ENCODE data around the gene SATB1. TPM values are rescaled to one million over a fixed set of nuclear protein-coding genes. Genes with fewer than 3 reads are reported as not detected.

SATB1 gene
- total RNA-seq, 2 experiments from 2014 or later = 390 to 393 TPM

DNA sequence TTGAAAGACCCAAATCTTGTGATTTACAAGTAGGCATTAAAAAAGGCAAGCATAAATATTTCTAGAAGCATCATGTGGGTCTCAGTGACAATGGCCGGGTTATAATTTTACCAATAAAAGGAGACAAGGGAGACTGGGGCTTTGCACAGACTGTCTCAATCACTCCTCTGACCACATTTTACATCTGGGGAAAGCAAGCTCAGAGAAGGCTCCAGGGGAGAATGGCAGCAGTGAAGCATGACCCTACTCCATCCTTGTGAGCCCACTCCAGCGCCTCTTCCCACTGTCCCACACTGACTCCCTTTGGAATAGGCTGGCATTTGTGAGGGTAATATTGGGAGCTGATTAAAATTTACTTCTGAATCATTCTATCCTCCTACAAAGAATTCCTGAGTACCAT lies 61.8 kb downstream of the SATB1 start:
- Mint-ChIP-seq H3K27ac (peak overlapping the region; percentile 76), H3K9me3 (no peaks in the 10 kb centered on the region), H3K27me3 (no peaks in the 10 kb centered on the region), H3K4me1 (ENCODE audit: low read depth) (peaks cover 87% of the 10 kb centered on the region), H3K36me3 (ENCODE audit: low read depth) (peaks cover 95% of the 10 kb centered on the region), H3K4me3 (no peak overlapping the region)
- H3K36me3 ChIP-seq (ENCODE audit: insufficient read depth, low read length) = peaks cover 72% of the 10 kb centered on the region
- intact Hi-C loops (cut with DNase I, micrococcal nuclease) = no loop called here
- H3K27ac ChIP-seq (ENCODE audit: low read depth in 1 of 2, low read length in 2 of 2) = no peak overlapping the region
- no peak for TF ChIP-seq CTCF (IDR thresholded peaks at IDR 0.05)
- no peak for ATAC-seq (ENCODE audit: poor library complexity)
- no peaks in the 10 kb centered on the region for H3K9me3 ChIP-seq (ENCODE audit: control insufficient read depth in 1 of 2, insufficient read depth in 1 of 2, low read length in 2 of 2)
- no peak for DNase-seq
- H3K27me3 ChIP-seq (ENCODE audit: control insufficient read depth in 1 of 2, insufficient read depth in 2 of 2, low read length in 2 of 2) = no peaks in the 10 kb centered on the region
- POLR2A ChIA-PET = no interaction called here
- CTCF ChIA-PET = no interaction called here
- H3K4me1 ChIP-seq (ENCODE audit: insufficient read depth, low read length) = no peaks in the 10 kb centered on the region
- no peak overlapping the region for H3K4me3 ChIP-seq (ENCODE audit: low read length)

DNA sequence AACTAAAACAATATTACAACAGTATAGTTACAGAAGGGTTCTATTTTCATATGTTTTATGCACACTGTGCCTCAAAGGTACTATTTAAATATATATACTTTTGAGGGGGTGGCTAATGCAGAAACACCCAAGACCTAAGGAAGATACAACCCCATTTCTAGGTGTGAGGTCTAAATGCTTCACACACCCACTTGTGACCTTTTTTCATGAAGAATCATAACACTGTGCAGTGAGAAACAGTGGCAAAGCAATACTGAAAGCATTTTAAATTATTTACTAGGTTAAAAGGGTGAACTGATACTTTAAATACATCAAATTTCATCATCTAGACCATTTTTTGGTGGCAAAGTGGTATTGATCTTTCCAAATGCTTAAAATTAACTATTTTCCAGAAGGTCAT lies 67.4 kb downstream of the SATB1 start:
- POLR2A ChIA-PET = no interaction called here
- no peaks in the 10 kb centered on the region for H3K27me3 ChIP-seq (ENCODE audit: control insufficient read depth in 1 of 2, insufficient read depth in 2 of 2, low read length in 2 of 2)
- no peak for DNase-seq
- H3K27ac ChIP-seq (ENCODE audit: low read depth in 1 of 2, low read length in 2 of 2) = no peak overlapping the region
- H3K4me3 ChIP-seq (ENCODE audit: low read length) = no peak overlapping the region
- no peaks in the 10 kb centered on the region for H3K4me1 ChIP-seq (ENCODE audit: insufficient read depth, low read length)
- no peaks in the 10 kb centered on the region for H3K9me3 ChIP-seq (ENCODE audit: control insufficient read depth in 1 of 2, insufficient read depth in 1 of 2, low read length in 2 of 2)
- H3K27ac Mint-ChIP-seq = peak overlapping the region; percentile 63
- intact Hi-C loops (cut with DNase I, micrococcal nuclease) = loop anchor here in 1 of 2 experiments (5.0 kb wide), 1 partner anchor 35 kb away; no protein-coding TSS in a partner anchor
- peaks cover 53% of the 10 kb centered on the region for H3K36me3 ChIP-seq (ENCODE audit: insufficient read depth, low read length)
- no peak for ATAC-seq (ENCODE audit: poor library complexity)
- peaks cover 67% of the 10 kb centered on the region for H3K4me1 Mint-ChIP-seq (ENCODE audit: low read depth)
- no peak overlapping the region for H3K4me3 Mint-ChIP-seq
- H3K36me3 Mint-ChIP-seq (ENCODE audit: low read depth) = peaks cover 87% of the 10 kb centered on the region
- no peaks in the 10 kb centered on the region for H3K27me3 Mint-ChIP-seq
- no peaks in the 10 kb centered on the region for H3K9me3 Mint-ChIP-seq
- CTCF ChIA-PET = no interaction called here
- no peak for TF ChIP-seq CTCF (IDR thresholded peaks at IDR 0.05)

GRCh38 chr3:18355832-18356231 lies 69.3 kb downstream of the SATB1 start:
- POLR2A ChIA-PET = no interaction called here
- intact Hi-C loops (cut with DNase I, micrococcal nuclease) = loop anchor here in 1 of 2 experiments (5.0 kb wide), 1 partner anchor 36 kb away; no protein-coding TSS in a partner anchor
- H3K4me3 Mint-ChIP-seq = no peak overlapping the region
- H3K36me3 Mint-ChIP-seq (ENCODE audit: low read depth) = peaks cover 90% of the 10 kb centered on the region
- Histone ChIP-seq H3K4me3 (ENCODE audit: low read length) (no peak overlapping the region), H3K27me3 (ENCODE audit: control insufficient read depth in 1 of 2, insufficient read depth in 2 of 2, low read length in 2 of 2) (no peaks in the 10 kb centered on the region), H3K27ac (ENCODE audit: low read depth in 1 of 2, low read length in 2 of 2) (no peak overlapping the region), H3K4me1 (ENCODE audit: insufficient read depth, low read length) (no peaks in the 10 kb centered on the region), H3K36me3 (ENCODE audit: insufficient read depth, low read length) (peaks cover 62% of the 10 kb centered on the region), H3K9me3 (ENCODE audit: control insufficient read depth in 1 of 2, insufficient read depth in 1 of 2, low read length in 2 of 2) (no peaks in the 10 kb centered on the region)
- DNase-seq (no peak), ATAC-seq (ENCODE audit: poor library complexity) (no peak)
- CTCF ChIA-PET = interaction anchor here (0.9 kb wide), 1 partner anchor 33 kb away, joined by 4 read pairs; no protein-coding TSS in a partner anchor
- no peaks in the 10 kb centered on the region for H3K27me3 Mint-ChIP-seq
- no peak for TF ChIP-seq CTCF (IDR thresholded peaks at IDR 0.05)
- H3K27ac Mint-ChIP-seq = peak overlapping the region; percentile 64
- peaks cover 70% of the 10 kb centered on the region for H3K4me1 Mint-ChIP-seq (ENCODE audit: low read depth)
- no peaks in the 10 kb centered on the region for H3K9me3 Mint-ChIP-seq

All from CD4-positive, alpha-beta T cell (primary cell).